CD14-positive monocyte (primary cell): ENCODE results near the gene PDLIM7. TPM values are rescaled to one million over a fixed set of nuclear protein-coding genes. Genes with fewer than 3 reads are reported as not detected.

Experiments used
- DNase-seq, 3 donors: peaks; one replicate each; pipeline ENCODE4 v3.0.0-alpha.2; 2011 to 2022
- H2AFZ ChIP-seq: 2 replicates; pipeline ENCODE4 v1.6.0; 2012; ENCODE audit warnings: mild to moderate bottlenecking, low read depth, low read length, inconsistent platforms; ENCODE audit not compliant: insufficient read depth, poor library complexity, severe bottlenecking
- H3K27ac ChIP-seq, 2 donors: 1 replicate in 1 of 2; 2 replicates in 1 of 2; pipeline ENCODE4 v1.5.1; 2012 to 2013; ENCODE audit warnings: low read length in 2 of 2, control low read depth in 1 of 2, inconsistent platforms in 1 of 2, low read depth in 1 of 2, mild to moderate bottlenecking in 1 of 2
- H3K27me3 ChIP-seq, 2 donors: one replicate each; pipeline versions ENCODE4 v1.6.0 to v1.6.1; 2011 to 2013; ENCODE audit warnings: low read length in 2 of 2; ENCODE audit not compliant: control insufficient read depth in 2 of 2, insufficient read depth in 2 of 2
- H3K36me3 ChIP-seq, 2 donors: replicated peaks in 1 of 2; 1 replicate in 1 of 2; 2 replicates in 1 of 2; pipeline versions ENCODE4 v1.5.1 to v1.6.1; 2012 to 2013; ENCODE audit warnings: low read length in 2 of 2, control low read depth in 1 of 2, inconsistent platforms in 1 of 2, mild to moderate bottlenecking in 1 of 2; ENCODE audit not compliant: insufficient read depth in 2 of 2, control insufficient read depth in 1 of 2
- H3K4me1 ChIP-seq, 2 donors: 1 replicate in 1 of 2; 2 replicates in 1 of 2; pipeline versions ENCODE4 v1.5.1 to v1.6.1; 2012 to 2013; ENCODE audit warnings: low read length in 2 of 2, control low read depth in 1 of 2, inconsistent platforms in 1 of 2, mild to moderate bottlenecking in 1 of 2, moderate library complexity in 1 of 2; ENCODE audit not compliant: insufficient read depth in 2 of 2, control insufficient read depth in 1 of 2
- H3K4me2 ChIP-seq: replicated peaks from 2 replicates; pipeline ENCODE3; 2012; ENCODE audit warnings: low read length, moderate library complexity, mild to moderate bottlenecking; ENCODE audit not compliant: poor library complexity, severe bottlenecking; ENCODE audit errors: extremely low read depth
- H3K4me3 ChIP-seq, 3 experiments: fragments of 200-600 bp in 1 of 3; sonication (generic) in 1 of 3; replicated peaks in 1 of 3; 1 replicate in 2 of 3; 2 replicates in 1 of 3; pipeline ENCODE4 v1.5.1; 2011 to 2013; ENCODE audit warnings: low read length in 3 of 3, mild to moderate bottlenecking in 3 of 3, control low read depth in 2 of 3, low read depth in 2 of 3, inconsistent platforms in 1 of 3, moderate library complexity in 1 of 3
- H3K79me2 ChIP-seq: 2 replicates; pipeline ENCODE4 v1.6.0; 2012; ENCODE audit warnings: mild to moderate bottlenecking, control low read depth, inconsistent platforms, low read length, moderate library complexity; ENCODE audit not compliant: insufficient read depth
- H3K9ac ChIP-seq: 2 replicates; pipeline ENCODE4 v1.6.0; 2017; ENCODE audit warnings: low read length, mild to moderate bottlenecking; ENCODE audit not compliant: insufficient read depth, poor library complexity, severe bottlenecking
- H3K9me3 ChIP-seq, 2 donors: replicated peaks in 1 of 2; 1 replicate in 1 of 2; 2 replicates in 1 of 2; pipeline versions ENCODE4 v1.5.1 to v1.6.1; 2012 to 2013; ENCODE audit warnings: low read length in 2 of 2, control low read depth in 1 of 2; ENCODE audit not compliant: control insufficient read depth in 1 of 2, insufficient read depth in 1 of 2
- H4K20me1 ChIP-seq: 2 replicates; pipeline ENCODE4 v1.6.0; 2012; ENCODE audit warnings: mild to moderate bottlenecking, low read length, control low read depth, moderate library complexity; ENCODE audit not compliant: insufficient read depth
- H3K27ac Mint-ChIP-seq, 7 donors: one replicate each; pipeline ENCODE4 v1.8.0; 2020; ENCODE audit warnings: mild to moderate bottlenecking in 7 of 7, mixed read lengths in 7 of 7, moderate library complexity in 6 of 7, inconsistent platforms in 2 of 7
- H3K27me3 Mint-ChIP-seq, 3 donors: one replicate each; pipeline ENCODE4 v1.8.0; 2021 to 2022; ENCODE audit warnings: low read depth in 3 of 3, mild to moderate bottlenecking in 3 of 3, mixed read lengths in 3 of 3, moderate library complexity in 3 of 3, inconsistent platforms in 1 of 3
- H3K36me3 Mint-ChIP-seq, 2 donors: one replicate each; pipeline ENCODE4 v1.8.0; 2020; ENCODE audit warnings: mixed read lengths in 2 of 2, inconsistent platforms in 1 of 2, mild to moderate bottlenecking in 1 of 2
- H3K4me1 Mint-ChIP-seq: one replicate; pipeline ENCODE4 v1.8.0; 2020; ENCODE audit warnings: mild to moderate bottlenecking, mixed read lengths
- H3K4me3 Mint-ChIP-seq, 2 donors: one replicate each; pipeline ENCODE4 v1.8.0; 2020; ENCODE audit warnings: mild to moderate bottlenecking in 2 of 2, mixed read lengths in 2 of 2, moderate library complexity in 1 of 2
- H3K9me3 Mint-ChIP-seq, 7 donors: one replicate each; pipeline ENCODE4 v1.8.0; 2020 to 2022; ENCODE audit warnings: mixed read lengths in 7 of 7, mild to moderate bottlenecking in 6 of 7, moderate library complexity in 6 of 7, inconsistent platforms in 2 of 7
- CTCF ChIP-seq: fragments of 200-600 bp; IDR thresholded peaks from one replicate; pipeline ENCODE4 v1.8.0; 2022; ENCODE audit warnings: antibody characterized with exemption, mild to moderate bottlenecking
- WGBS: methylation state at CpG from one replicate; pipeline ENCODE4 v1.1.5; 2013; ENCODE audit warnings: missing lambda C conversion rate; ENCODE audit not compliant: insufficient coverage; 5-methylcytosine and 5-hydroxymethylcytosine counted together
- intact Hi-C, 2 donors: fragments of 100-400 bp; cut with micrococcal nuclease; formaldehyde crosslinking; loops; one replicate each; pipeline versions ENCODE4 v1.15.0 to v1.15.1; 2023
- polyA plus RNA-seq, 3 donors: library from polyadenylated mRNA; depleted of rRNA in 1 of 3; unstranded in 2 of 3; stranded (reverse) in 1 of 3; fragments of 300-500 nt in 2 of 3; fragments of >200 nt in 1 of 3; fragmentation: Illumina TruSeq in 2 of 3; gene quantifications; 1 replicate in 2 of 3; 2 replicates in 1 of 3; pipeline ENCODE4 v1.2.3, GENCODE V29; 2012 to 2021

PDLIM7 gene
- polyA plus RNA-seq, 3 donors: 21.6 to 126 (median 27.2) TPM

GRCh38 chr5:177495243-177496060 lies 2.0 kb downstream of the PDLIM7 start:
- H3K9me3 Mint-ChIP-seq: peaks cover 0 to 3% (median 0%) of the 10 kb centered on the region in 7 donors
- H3K36me3 Mint-ChIP-seq: peaks cover 22 to 32% of the 10 kb centered on the region in 2 donors
- Histone ChIP-seq H3K4me2 (peak overlapping the region; percentile 94), H3K36me3 (peaks cover 14 to 21% of the 10 kb centered on the region in 2 donors), H3K79me2 (peaks cover 34% of the 10 kb centered on the region), H3K9me3 (no peaks in the 10 kb centered on the region), H3K4me1 (peaks cover 65 to 75% of the 10 kb centered on the region in 2 donors), H2AFZ (no peak overlapping the region), H3K27ac (peak overlapping the region; percentile 96 to 98), H3K4me3 (peak overlapping the region in 2 of 3 experiments; percentile 12 to 84), H3K9ac (peak overlapping the region; percentile 81), H3K27me3 (peaks cover 0 to 17% of the 10 kb centered on the region in 2 donors), H4K20me1 (peaks cover 17% of the 10 kb centered on the region)
- intact Hi-C loops: loop anchor here (2.0 to 10.0 kb wide), 7 partner anchors 13 to 183 kb away; partner anchors contain the start of genes DOK3 (in 1 of the 2), GRK6 (in 1 of the 2), MXD3 (in 1 of the 2) and PFN3 (in 1 of the 2)
- H3K27me3 Mint-ChIP-seq: peaks cover 19 to 27% (median 20%) of the 10 kb centered on the region in 3 donors
- H3K4me3 Mint-ChIP-seq: peak overlapping the region; percentile 76 to 78
- WGBS: 59% methylated on average over 12 of the region's 14 CpGs
- no peak for TF ChIP-seq CTCF
- DNase-seq: peak in 2 of 3 donors; percentile 36 to 49
- H3K4me1 Mint-ChIP-seq: peaks cover 62% of the 10 kb centered on the region
- peak overlapping the region; percentile 97 to 99 (median 98) for H3K27ac Mint-ChIP-seq

GRCh38 chr5:177494346-177495195 lies 2.8 kb downstream of the PDLIM7 start:
- H3K79me2 ChIP-seq: peaks cover 34% of the 10 kb centered on the region
- WGBS: 22% methylated on average over 9 of the region's 11 CpGs

More at GRCh38 chr5:177494346-177495195, 2.8 kb downstream of the PDLIM7 start:
- H3K36me3 ChIP-seq: peaks cover 15 to 30% of the 10 kb centered on the region in 2 donors
- intact Hi-C loops: loop anchor here (2.0 to 10.0 kb wide), 7 partner anchors 14 to 182 kb away; partner anchors contain the start of genes DOK3 (in 1 of the 2), GRK6 (in 1 of the 2), MXD3 (in 1 of the 2) and PFN3 (in 1 of the 2)
- peaks cover 0 to 14% of the 10 kb centered on the region in 2 donors for H3K27me3 ChIP-seq
- H3K36me3 Mint-ChIP-seq: peaks cover 29 to 41% of the 10 kb centered on the region in 2 donors
- TF ChIP-seq CTCF: peak; percentile 32
- DNase-seq: peak; percentile 94 to 96 (median 96)
- peak overlapping the region; percentile 97 to 99 (median 98) for H3K27ac Mint-ChIP-seq
- peak overlapping the region; percentile 81 for H3K9ac ChIP-seq
- H3K4me1 Mint-ChIP-seq: peaks cover 65% of the 10 kb centered on the region
- H3K4me3 Mint-ChIP-seq: peak overlapping the region; percentile 72 to 78
- H3K9me3 ChIP-seq: no peaks in the 10 kb centered on the region
- H3K9me3 Mint-ChIP-seq: peaks cover 0 to 2% (median 0%) of the 10 kb centered on the region in 7 donors
- no peak overlapping the region for H2AFZ ChIP-seq
- peaks cover 24% of the 10 kb centered on the region for H4K20me1 ChIP-seq
- H3K4me2 ChIP-seq: peak overlapping the region; percentile 94
- H3K4me1 ChIP-seq: peaks cover 66 to 75% of the 10 kb centered on the region in 2 donors
- H3K4me3 ChIP-seq: peak overlapping the region in 2 of 3 experiments; percentile 12 to 84
- H3K27me3 Mint-ChIP-seq: peaks cover 13 to 22% (median 14%) of the 10 kb centered on the region in 3 donors
- peak overlapping the region; percentile 96 to 98 for H3K27ac ChIP-seq
